C1 segment of cervical spinal cord (tissue), 14 donors: ENCODE results near the gene FAM111A.
"Not testable (repeated sequence)": the region's sequence is repeated elsewhere in the genome, so short reads cannot be mapped to it uniquely, and the experiment has no call there.

Experiments
- DNase-seq, 14 donors: peaks; one replicate each; lab custom pipeline; 2025; lab: John Stamatoyannopoulos, UW

FAM111A gene, protein sequence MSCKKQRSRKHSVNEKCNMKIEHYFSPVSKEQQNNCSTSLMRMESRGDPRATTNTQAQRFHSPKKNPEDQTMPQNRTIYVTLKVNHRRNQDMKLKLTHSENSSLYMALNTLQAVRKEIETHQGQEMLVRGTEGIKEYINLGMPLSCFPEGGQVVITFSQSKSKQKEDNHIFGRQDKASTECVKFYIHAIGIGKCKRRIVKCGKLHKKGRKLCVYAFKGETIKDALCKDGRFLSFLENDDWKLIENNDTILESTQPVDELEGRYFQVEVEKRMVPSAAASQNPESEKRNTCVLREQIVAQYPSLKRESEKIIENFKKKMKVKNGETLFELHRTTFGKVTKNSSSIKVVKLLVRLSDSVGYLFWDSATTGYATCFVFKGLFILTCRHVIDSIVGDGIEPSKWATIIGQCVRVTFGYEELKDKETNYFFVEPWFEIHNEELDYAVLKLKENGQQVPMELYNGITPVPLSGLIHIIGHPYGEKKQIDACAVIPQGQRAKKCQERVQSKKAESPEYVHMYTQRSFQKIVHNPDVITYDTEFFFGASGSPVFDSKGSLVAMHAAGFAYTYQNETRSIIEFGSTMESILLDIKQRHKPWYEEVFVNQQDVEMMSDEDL

DNA sequence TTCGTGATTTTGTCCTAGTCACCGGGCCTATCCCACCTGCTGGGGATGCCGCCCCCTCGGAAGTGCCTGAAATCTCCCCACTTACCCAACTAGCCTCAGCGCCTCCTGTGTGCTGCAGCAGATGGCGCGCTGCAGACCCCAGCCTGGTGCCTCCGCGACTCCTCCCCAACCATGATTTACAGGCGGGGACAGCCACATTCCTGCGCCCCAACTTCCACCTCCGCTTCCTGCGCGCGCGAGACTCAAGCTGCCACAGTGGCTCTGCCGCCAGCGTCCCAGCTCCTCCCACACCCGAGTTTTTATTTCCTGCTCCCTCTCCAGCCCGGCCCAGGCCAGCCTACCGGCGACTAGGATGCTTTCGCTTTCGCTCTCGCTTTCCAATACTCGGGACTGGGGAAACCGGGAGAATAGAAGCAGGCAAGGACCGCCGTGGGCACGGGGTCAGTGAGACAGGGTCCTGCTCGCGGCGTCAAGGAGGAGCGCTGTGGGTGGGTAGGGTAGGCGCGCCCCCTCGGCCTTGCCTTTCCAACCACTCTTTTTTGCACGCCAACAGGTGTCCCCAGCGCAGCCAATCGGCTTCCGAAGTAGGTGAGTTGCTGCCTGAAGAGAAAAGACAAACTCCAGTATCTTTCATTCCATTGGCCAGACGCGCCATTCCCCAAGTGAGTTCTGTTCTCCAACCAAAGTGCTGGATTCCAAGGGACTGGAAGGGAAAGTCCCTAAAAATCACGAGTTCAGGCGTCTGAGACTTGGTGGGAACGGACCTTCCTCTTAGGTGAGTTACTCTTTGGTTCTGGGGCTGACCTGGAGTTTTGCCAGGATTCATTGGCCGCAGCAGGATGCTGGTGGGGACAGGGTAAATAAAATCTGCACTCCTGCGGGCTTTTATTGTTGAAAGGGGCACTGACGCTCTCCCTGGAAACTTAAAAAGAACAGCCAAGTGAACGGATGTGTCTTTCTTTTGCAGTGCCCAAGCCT is at the start of gene FAM111A:
TSS of gene FAM111A (plus strand) at position 327 of the 978 bp plus-strand sequence. CDS start 6,017 bp downstream, outside the sequence.
- peak; percentile 32 to 89 (median 59) for DNase-seq

DNA sequence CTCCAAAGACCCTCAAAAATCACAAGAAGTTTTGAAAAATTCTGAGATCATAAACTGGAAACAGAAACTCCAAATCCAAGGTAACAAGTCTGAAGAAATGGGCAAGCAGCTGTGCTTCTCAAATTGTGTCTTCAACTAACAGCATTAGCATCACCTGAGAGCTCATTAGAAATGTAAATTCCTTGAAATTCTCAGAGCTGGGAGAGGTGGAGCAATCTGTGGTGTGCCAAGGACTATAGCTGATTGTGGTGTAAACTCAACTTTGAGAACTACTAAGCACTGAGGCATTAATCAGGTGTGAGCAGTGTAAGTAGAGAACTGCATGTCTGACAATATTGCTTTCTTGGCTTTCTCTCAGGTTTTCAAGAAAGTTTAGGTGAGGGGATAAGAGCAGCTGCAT is 49.1 kb upstream of the FAM111A start:
- DNase-seq = not testable (repeated sequence)

DNA sequence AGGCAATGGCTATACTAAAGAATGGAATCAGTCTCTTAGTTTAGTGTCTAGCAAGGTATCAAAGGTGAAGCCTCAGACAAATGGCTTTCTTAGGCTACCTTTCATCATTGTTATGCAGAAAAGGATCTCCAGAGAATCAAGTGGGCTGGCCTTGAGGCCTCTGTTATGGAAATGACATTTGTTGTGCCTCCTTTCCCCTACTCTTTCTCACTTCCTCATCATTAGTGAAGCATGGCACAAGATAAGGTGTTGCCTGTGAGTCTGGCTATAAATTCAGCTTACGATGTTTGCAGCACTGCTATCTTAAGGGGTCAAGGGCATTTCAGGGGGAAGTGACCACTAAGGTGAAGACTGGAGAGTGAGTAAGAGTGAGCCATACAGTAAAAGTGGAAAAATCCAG is 47.4 kb upstream of the FAM111A start:
- DNase-seq = not testable (repeated sequence)

DNA sequence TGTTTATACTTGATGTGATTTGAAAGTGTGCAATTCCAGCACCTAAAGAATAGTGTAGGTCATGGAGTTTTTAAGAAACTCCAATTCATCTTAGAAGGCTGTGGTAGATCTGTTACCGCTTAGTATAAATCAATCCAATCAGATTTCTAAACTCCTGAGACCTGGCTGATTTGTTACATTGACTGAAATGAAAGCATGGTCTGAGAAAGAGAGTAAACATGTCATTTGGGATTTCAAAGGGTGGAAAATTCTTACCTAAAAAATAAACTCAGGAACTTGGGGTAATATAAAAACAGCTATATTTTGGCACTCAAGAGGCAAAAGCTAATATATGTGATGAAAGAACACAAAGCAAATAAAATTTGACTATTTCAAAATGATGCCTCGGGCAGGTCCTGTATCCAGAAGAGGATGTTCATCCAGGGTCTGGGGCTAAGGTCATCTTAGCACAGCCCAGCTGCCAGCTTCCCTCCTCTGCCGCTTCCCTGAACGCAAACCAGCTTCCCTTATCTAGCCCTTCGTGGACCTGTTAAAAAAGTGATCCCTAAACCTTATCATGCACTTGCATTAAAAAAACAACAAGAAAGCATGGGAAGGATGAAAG is 46.6 kb upstream of the FAM111A start:
- not testable (repeated sequence) for DNase-seq

DNA sequence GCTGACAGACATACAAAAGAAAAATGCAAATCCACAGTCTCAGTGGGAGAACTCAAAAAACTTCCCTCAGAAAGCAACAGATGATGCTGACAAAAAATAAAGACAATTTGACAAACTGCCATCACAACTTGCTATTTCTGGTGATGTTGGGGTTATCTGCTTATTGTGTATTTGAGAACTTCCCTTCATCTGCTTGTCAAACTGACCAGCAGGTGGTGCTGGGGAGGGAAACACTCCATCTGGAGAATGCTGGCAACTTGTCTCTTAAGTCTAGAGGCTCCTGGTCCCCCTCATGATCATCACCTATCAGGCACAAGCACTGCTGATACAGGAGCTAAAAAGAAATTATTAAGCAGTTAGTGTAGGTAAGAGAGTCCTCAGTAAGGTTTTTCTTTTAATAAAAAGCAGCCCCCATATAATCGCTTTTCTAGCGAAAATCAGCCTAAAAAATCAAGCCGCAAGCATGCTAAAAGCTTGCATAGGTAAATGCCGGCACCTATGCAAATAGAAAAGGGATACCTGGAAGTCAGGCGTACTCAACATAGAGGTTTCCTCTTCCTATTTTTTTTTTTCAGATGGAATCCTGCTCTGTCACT is 45.4 kb upstream of the FAM111A start:
- peak in 7 of 14 donors; percentile 1 to 18 (median 3) for DNase-seq

DNA sequence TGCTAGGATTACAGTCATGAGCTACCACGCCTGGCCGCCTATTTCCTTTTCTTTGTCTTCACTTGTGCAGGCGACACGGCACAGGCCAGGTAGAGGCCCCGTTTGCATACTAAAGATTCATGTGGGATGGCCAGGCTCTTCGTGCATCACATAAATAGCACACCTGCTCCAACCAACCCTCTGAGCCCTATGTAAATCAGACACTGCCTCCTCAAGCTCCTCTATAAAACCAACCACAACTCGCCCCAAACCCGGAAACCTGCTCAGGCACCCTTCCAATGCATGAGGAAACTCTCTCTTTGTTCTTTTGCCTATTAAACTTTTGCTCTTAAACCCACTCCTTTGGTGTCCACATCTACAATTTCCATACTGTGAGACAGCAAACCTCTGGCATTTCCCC is 44.7 kb upstream of the FAM111A start:
- DNase-seq = not testable (repeated sequence)

DNA sequence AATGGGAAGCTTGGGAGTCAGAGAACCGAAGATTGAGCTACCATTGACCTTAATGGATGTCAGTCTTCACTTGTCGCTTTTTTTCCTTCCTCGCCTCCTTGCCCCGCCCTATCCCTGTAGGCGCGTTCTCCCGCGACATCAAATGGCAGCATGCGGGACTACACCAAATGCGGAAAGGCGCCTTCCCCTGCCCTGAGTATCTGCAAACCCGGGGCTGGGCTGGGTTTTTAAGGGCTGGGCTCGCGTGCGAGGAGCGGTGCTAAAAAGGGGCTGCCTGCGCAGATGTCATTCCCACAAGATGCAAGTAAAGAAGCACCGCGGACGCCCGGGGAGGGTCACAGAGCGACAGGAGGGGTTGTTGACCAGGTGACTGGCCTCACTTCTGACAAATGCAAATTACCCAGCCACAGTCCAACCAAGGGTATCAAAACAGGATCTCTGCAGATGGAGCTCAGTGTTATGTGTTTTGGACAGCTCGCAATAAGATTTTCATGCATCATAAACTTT is 40.3 kb upstream of the FAM111A start:
- DNase-seq = peak in 5 of 14 donors; percentile 1 to 10 (median 3)

DNA sequence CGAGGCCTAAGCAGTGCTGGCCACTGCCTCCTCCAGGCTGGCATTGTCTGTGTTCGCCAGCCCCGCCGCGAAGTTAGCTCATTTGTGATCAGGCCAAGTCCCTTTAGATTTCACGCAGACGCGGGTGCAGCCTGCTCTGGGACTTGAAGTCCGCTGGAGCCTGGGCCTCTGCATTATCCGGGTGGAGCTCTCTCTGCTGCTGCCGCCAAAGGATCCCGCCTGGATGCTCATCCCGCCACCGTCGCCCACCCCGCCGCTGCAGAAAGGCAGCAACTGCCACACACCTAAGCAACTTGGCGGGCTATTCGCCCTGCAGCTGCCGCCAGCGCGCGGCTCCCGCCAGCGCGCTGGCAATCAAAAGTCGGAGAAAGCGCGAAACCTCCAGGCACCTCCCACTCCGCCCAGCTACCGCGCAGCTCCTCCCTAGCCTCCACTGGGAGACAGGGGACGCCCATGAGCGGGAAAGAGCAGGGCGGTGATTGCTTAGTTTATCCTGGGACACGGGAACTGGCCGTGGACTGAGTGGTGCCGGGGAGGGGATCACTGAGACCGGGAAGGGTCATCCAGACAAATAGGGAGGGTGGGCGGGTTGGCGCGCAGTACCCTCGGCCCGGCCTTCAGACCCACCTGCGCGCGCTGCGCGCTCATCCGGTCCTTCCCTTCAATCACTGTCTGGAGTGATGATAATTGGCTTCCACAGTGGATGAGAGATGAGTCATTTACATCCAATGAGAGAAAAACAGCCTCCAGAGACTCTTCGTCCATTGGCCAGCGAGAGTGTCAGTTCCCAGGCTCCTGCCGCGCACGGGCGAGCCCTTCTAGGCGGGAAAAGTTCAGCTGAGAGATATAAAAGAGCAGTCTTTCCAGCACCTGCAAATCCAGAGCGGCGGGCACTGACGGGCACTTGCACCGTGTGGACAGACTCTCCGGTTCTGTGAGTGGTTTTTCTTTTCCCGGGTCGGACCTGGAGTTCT is 36.0 kb upstream of the FAM111A start, which contains the start of gene FAM111B:
TSS of gene FAM111B (plus strand) at position 875 of the 974 bp plus-strand sequence. CDS start 2,389 bp downstream, outside the sequence.
- peak in 12 of 14 donors; percentile 8 to 74 (median 58) for DNase-seq

DNA sequence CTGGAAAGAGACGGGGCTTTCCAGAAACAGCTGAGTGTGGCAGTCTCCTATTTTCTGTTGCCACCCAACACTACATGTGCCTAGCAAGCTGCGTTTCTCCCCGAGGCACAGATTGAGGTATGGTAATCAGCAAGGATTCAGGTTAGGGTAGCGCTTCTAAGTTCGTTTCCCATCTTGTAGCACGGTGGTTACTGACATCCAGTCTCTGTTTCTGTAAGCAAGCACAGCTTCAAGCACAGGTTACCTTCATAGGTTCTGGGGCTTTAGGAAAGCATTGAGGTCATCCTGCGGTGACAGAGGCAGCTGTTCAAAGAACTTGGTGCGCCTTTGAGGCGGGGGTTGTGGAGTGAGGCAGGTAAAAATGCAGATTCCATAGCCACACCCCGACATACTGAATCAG is 34.9 kb upstream of the FAM111A start:
- DNase-seq = not testable (repeated sequence)

DNA sequence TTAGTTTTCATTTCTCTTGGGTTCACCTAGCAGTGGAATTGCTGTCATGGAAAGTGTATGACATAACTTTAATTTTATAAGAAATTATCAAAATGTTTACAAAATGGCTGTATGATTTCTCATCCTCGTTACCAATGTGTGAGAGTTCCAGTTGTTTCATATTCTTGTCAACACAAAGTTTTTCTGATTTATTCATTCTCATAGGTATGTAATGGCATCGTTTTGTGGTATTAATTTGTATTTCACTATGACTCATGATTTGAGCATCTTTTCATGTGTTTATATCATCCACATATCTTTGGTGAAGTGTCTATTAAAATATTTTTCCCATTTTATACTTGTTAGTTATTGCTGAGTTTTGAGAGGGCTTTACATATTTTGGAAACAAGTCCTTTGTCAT is 30.2 kb upstream of the FAM111A start:
- no peak for DNase-seq

DNA sequence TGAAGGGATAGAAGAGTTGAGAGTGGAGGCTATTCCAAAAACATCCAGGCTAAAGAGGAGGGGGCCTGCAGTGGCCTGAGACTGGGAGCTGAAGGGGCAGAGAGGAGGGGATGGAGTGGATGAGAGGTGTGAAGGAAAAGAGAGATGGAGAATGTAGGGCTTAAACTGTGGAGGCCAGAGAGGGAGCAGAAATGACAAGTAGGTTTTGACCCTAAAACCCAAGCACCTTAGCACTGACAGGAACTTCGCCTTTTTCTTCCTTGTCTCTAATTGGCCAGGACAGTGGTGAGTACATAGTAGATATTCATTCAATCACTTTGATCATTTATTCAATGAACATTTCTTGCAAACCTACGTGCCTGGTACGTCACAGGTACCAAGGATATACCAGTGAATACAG is 28.3 kb upstream of the FAM111A start:
- DNase-seq = no peak

DNA sequence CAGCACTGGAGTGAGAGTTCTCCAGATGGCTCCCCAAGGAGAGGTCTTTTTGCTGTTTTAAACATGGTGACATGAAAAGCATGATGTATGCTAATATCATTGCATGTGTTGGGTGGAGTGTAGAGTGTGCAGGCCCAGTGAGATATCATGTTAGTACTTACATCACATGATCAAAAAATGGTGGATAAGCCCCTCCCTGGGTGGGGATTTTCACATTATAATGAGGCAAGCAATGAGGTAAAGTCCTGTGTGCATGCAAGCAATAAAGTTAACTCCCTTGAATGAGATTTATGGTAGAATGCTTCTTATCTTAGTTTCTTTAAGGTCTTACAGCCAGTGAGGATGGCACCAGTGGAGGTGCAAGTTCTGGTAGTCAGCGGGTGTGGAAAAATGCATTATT is 27.1 kb upstream of the FAM111A start:
- no peak for DNase-seq

DNA sequence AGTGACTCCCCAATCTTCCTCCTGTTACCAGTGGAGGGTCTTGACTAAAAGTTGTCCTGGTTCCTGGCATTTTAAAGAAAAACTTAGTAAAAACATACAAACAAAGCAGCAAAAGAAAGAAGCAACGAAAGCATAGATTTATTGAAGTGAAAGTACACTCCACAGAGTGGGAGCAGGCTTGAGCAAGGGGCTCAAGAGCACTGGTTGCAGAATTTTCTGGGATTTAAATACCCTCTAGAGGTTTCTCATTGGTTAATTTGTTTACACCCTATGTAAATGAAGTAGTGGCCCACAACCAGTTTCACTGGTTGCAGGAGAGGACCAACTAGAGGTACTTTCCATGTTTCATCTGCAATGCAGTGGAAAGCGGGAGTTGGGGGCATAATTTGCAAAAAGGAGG is 24.9 kb upstream of the FAM111A start:
- DNase-seq = no peak

DNA sequence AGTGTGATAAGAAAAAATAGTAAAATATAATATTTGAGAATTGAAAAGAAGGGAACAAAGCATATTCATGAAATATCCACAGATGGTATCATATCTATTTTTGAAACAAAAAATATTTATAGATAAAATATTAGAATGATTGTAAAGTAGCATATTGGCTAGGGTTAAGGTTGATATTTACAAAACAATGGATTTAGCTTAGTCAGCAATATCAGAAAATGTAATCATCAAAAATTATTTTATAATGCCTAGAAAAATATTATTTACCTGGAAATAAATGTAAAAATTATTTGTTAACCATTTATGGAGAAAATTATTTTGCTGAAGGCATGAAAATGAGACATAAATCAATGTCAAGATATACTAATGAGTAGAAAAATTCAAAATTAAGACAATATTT is 22.8 kb upstream of the FAM111A start:
- no peak for DNase-seq

DNA sequence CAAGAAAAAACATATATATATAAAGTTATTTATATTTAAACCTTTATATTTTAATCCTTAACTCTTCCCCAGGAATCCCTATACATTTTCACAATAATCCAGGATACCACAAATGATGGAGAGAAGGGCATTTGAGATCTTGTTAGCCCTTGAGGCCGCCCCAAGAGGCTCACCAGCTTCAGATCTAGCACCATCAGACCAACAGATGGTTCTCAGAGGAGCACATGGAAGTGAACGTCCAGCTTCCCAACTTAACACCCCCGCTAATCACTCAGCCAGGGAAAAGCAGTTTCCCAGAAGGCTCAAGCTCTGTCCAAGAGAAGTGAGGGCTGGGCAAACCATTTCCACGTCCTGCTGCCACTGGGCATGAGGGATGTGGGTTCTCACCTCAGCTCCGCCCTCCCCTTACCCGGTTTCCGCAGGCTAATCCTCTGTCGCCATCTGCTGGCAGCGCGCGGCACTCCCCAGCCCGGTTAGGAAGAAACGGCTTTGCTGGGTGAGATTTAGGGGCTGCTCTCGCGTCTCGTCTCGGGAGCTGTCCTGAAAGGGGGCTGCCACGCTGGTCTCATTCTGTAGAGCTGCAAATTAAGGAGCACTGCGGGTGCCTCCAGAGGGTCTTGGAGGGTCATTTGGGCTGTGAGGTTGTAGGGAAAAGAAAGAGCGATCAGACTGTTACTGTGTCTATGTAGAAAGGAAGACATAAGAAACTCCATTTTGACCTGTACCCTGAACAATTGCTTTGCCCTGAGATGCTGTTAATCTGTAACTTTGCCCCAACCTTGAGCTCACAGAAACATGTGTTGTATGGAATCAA is 6.8 kb upstream of the FAM111A start:
- DNase-seq = peak in 12 of 14 donors; percentile 5 to 75 (median 52)

DNA sequence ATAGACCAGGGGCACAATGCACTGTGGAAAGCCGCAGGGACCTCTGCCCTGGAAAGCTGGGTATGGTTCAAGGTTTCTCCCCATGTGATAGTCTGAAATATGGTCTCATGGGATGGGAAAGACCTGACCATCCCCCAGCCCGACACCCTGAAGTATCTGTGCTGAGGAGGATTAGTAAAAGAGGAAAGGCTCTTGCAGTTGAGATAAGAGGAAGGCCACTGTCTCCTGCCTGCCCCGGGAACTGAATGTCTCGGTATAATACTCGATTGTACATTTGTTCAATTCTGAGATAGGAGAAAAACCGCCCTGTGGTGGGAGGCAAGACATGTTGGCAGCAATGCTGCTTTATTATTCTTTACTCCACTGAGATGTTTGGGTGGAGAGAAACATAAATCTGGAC is 6.1 kb upstream of the FAM111A start:
- DNase-seq = not testable (repeated sequence)

DNA sequence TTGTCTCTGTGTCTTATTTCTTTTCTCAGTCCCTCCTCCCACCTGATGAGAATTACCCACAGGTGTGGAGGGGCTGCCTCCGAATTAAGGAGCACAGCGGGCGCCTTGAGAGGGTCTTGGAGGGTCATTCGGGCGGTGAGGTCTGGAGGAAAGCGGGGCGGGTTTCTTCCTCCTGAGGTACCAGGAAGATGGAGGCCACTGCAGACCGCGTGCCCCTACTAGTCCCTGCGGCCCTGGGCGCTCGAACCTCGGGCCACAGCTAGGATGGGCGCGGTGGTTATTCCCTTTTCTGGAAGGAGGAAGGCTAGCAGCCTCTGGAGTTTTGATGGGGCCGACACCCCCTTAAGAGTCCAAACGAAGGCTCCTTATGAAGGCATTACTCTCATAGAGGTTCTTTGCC is 5.5 kb upstream of the FAM111A start:
- DNase-seq = no peak

DNA sequence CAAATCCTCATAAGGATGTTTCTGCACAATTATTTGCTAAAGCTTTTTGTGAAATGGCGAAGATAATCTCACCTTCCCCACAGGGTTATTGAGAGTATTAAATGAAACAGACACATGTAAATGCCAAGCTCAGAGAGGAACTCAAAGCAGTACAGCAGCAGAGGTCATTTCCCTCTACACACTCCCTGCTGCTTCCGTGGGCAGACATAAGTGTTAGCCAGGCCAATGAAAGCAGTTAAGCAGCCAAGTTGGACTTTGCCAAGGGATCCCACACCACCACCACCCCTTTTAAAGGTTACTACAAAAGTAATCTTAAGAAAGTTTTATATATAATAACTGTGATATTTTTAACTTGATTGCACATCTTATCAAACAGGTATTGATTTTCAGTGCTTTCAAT is 4.0 kb upstream of the FAM111A start:
- DNase-seq = no peak

DNA sequence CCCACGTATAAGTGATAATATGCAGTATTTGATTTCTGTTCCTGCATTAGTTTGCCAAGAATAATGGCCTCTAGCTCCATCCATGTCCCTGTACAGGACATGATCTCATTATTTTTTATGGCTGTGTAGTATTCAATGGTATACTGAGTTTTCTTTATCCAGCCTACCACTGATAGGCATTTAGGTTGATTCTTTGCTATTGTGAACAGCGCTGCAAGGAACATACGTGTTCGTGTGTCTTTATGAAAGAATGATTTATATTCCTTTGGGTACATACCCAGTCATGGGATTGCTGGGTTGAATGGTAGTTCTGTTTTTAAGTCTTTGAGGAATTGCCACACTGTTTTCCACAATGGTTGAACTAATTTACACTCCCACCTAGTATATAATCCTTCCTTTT is 1.5 kb upstream of the FAM111A start:
- DNase-seq = no peak
